NCI-H82 treated with DMSO at 0.1 percent for 48 hours (cell line): ENCODE data around the gene RPS14.
"Not testable (repeated sequence)": the region's sequence is repeated elsewhere in the genome, so short reads cannot be mapped to it uniquely, and the experiment has no call there.

Experiments used
- DNase-seq: peaks from one replicate; lab custom pipeline; 2025; ENCODE audit not compliant: unreplicated experiment; lab: John Stamatoyannopoulos, UW

Gene RPS14

DNA sequence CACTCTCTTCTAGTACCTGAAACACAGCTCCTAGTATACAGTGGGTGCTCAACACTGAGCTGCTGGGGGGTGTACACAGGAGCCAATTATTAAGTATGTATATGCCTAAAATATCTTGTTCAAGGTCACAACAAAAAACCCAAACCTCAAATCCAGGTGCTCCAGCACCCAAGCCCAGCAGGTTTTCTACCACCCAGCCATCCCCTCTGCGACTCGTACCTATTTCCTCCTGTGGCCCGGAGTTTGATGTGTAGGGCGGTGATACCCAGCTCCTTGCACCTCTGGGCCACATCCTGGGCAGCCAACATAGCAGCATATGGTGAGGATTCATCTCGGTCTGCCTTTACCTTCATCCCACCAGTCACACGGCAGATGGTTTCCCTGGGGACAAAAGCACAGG is 3.0 kb downstream of the RPS14 start:
- DNase-seq = no peak

DNA sequence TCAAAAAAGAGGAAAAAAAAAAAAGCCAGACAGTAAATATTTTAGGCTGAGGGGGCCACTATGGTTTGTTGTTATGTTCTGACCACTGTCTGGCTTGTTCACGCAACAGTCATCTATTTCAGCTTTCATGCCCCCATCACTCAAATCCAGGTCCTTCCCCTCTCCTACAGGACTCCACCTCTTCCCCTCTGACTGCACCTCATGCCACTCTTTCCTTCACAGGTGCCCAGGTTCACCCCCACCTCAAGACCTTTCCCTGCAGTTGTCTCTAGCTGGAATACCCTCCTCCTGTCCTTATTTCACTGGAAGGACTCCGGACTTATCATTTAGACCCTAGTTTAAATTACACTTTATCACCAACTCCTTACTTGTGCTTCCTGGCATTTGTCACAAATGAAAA is 3.5 kb downstream of the RPS14 start:
- no peak for DNase-seq

DNA sequence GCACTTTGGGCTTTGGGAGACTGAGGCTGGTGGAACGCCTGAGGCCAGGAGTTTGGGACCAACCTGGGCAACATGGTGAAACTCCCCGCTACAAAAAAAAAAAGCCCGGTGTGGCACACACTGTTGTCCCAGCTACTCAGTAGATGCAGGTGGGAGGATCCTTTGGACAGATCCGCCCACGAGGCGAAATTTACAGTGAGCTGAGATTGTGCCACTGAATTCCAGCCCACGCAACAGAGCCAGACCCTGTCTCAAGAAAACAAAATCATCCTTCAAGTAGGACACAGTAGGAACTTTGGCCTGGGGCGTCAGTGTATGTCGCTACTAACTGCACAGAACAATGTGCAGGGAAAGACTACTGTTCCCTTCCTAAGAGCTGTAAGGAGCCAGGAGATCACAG is 4.8 kb downstream of the RPS14 start:
- no peak for DNase-seq

DNA sequence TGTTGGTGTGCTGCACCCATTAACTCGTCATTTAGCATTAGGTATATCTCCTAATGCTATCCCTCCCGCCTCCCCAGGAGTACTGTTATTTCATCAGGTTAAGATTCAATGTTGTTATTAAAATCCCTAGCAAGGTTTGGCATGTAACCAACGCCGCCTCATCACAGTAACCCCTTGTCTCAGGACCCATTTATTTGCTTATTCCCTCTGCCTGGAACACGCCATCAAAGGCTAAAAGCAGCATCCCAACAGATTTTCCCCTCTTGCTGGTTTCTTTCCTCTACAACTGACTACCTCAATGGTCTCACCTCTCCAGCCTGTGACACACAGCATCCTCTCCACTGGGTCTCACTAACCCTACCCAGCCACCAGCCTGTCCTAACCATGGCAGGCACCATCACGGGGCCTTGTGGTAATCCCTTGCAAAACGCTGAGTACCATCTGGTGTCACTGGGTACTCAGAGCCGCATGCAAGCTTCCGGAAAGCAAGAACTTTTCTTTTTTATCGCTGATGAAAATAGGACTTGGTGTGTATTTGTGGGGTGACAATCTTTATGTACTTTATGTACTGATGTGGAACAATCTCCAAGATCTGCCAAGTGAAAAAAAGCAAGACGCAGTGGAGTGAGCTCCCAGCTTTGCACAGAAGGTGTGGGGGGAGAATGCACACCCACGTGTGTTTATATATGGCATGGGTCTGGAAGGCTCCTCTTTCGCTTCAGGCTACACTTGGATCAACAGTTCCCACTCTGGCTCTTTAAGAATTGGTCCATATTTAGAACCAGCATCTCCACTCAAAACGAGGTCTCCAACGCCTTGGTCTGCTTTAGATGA is 6.1 kb downstream of the RPS14 start:
- DNase-seq = peak; percentile 19

- DNase-seq = no peak
These were observed 6.8 kb downstream of the RPS14 start for GRCh38 chr5:150442699-150443080.

GRCh38 chr5:150441813-150442698 is 7.5 kb downstream of the RPS14 start:
- DNase-seq = no peak

GRCh38 chr5:150440948-150441812 is 8.4 kb downstream of the RPS14 start:
- DNase-seq = no peak

- no peak for DNase-seq
These were observed 10.5 kb downstream of the RPS14 start for GRCh38 chr5:150438873-150439546.

- DNase-seq = peak; percentile 79
These were observed 13.3 kb downstream of the RPS14 start for GRCh38 chr5:150436141-150436680.

DNA sequence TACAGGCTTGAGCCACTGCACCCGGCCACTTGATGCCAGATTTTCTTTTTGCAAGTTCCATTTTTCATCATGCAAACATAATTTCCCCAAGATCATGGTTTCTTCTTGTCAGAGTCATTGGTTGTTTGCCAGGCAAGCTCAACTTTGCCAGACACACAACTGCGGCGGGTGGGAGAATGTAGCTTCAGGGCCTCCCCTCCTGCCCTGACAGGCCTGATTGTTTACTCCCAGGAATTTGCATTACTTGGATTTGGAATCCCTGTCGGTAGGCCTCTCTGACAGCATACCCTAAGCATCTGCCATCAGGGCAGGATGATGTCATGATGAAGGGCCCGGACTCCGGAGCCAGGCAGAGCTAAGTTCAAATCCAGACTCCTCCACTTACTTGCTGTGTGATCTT is 15.1 kb downstream of the RPS14 start:
- no peak for DNase-seq

DNA sequence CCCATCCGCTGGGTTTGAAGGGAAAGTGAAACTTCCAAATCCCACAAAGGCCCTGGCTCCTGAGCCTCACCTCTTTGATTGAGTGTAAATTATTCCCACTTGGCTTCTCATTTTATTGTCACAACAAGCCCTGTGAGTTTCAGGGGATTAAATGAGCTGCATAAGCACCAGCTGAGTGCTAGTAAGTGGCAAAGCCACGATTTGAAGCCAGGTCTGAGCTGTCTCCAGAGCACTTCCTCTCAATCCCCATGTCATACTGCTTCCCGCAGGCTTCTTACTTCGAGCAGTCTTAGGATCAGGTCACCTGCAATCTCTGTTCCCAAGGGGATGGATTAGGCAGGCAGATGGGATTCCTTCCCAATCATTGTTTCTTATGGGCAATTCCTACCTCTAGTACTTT is 18.0 kb downstream of the RPS14 start:
- peak; percentile 75 for DNase-seq

DNA sequence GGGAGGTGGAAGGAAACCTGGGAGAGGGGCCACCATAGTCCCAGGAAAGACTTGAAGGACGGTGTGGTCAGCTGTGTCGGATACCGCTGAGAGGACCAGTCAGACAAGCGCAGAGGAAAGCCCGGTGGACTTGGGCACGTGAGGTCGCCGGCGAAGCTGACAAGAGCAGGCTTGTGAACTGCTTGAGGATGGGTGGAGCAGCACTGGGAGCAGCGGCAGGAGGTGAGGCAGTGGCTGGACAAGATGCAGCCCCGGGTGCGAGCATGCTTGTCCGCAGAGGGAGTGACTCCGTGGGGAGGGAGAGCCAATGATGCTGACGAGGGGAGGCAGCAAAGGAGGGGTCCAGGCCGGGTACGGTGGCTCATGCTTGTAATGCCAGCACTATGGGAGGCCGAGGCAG is 18.5 kb downstream of the RPS14 start:
- DNase-seq = no peak

DNA sequence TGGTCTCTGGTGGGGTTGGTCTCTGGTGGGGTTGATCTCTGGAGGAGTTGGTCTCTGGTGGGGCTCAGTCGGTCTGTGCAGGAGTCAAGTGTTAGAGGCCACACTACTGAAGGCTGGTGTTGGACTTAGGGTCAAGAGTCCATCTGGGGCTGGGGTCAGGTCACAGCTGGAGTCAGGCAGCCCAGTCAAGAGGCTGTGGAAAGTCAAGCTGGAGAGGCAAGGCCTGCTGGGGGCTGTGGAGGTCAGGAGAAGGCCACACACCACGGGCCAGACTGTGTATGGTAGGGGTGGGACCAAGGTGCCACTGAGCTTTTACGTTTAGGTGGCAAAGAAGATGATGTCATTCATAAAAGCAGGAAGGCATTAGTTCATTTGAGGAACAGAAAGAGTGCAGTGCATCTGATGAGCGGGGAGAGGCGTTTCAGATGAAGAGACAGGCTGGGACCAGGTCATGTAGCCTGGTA is 20.1 kb downstream of the RPS14 start:
- no peak for DNase-seq

DNA sequence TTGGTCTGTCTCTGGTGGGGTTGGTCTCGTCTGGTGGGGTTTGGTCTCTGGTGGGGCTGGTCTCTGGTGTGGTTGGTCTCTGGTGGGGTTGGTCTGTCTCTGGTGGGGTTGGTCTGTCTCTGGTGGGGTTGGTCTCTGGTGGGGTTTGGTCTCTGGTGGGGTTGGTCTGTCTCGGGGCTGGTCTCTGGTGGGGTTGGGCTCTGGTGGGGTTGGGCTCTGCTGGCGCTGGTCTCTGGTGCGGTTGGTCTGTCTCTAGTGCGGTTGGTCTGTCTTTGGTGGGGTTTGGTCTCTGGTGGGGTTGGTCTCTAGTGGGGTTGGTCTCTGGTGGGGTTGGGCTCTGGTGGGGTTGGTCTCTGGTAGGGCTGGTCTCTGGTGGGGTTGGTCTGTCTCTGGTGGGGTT is 20.6 kb downstream of the RPS14 start:
- DNase-seq = no peak

GRCh38 chr5:150428106-150428876 is 21.2 kb downstream of the RPS14 start:
- no peak for DNase-seq

GRCh38 chr5:150426165-150426564 is 23.4 kb downstream of the RPS14 start:
- not testable (repeated sequence) for DNase-seq

DNA sequence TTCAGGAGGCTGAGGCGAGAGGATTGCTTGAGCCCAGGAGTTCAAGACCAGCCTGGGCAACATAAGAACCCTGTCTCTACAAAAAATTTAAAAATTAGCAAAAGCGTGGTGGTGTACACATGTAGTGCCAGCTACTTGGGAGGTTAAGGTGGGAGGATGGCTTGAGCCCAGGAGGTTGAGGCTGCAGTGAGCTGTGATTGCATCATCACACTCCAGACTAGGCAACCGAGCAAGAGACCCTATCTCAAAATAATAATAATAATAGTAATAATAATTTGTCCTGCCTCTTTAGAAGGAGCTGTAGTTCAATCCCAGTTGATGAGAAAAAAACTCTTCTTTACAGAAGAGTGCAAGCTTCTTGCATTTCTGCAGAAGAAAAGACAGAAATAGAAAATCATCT is 26.8 kb downstream of the RPS14 start:
- no peak for DNase-seq

- no peak for DNase-seq
These were observed 27.5 kb downstream of the RPS14 start for GRCh38 chr5:150422075-150422474.

DNA sequence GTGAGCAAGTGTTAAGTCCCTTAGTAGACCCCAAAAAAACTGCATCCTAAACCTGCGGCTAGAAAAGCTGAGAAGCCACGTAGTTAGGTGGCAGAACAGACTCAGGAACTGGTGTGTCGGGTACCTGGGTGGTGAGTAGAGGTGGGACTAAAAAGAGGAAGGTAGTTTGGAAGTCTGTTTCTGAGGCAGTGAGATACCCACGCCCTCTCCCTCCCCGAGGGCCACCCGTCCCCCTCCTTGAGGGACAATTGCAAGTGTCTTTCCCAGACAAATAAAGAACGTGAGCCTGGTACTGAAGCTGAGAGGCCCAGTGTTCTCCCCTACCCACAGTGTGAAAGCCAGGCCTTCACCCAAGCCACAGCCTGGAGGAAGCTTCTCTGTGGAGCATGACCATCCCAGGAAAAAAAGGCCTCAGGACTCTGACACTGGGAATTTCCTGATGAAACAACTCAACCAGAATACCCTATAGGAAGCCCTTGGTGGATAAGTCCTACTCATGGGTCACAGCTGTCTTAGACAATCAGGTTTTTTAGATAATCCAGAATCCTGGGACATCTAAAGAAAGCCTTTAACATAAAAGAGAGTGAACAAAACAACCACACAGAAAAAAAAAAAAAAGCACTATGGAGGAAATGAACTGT is 29.8 kb downstream of the RPS14 start:
- no peak for DNase-seq
